Mucosa of descending colon (tissue), 3 donors: ENCODE results near the gene ARFRP1. TPM values are rescaled to one million over a fixed set of nuclear protein-coding genes. Genes with fewer than 3 reads are reported as not detected.

Experiments
- ATAC-seq: fragments of 200-7000 bp; cut with Tn5 transposase; one replicate; pipeline ENCODE4 v1.9.1; 2020; ENCODE audit warnings: mild to moderate bottlenecking, moderate library complexity
- DNase-seq, 3 donors: peaks; one replicate each; pipeline ENCODE4 v3.0.0-alpha.2; 2020
- H3K36me3 ChIP-seq: fragments of 200-600 bp; one replicate; pipeline ENCODE4 v1.8.0; 2021; ENCODE audit warnings: low read depth, mild to moderate bottlenecking
- H3K4me1 ChIP-seq: fragments of 200-600 bp; one replicate; pipeline ENCODE4 v1.8.0; 2021; ENCODE audit warnings: low read depth, mild to moderate bottlenecking
- H3K4me3 ChIP-seq: fragments of 200-600 bp; one replicate; pipeline ENCODE4 v1.8.0; 2021; ENCODE audit warnings: mild to moderate bottlenecking
- H3K9me3 ChIP-seq: fragments of 200-600 bp; one replicate; pipeline ENCODE4 v1.8.0; 2021; ENCODE audit warnings: mild to moderate bottlenecking
- CTCF ChIP-seq: fragments of 200-600 bp; IDR thresholded peaks from one replicate; pipeline ENCODE4 v1.8.0; 2022; ENCODE audit warnings: antibody characterized with exemption, mild to moderate bottlenecking
- intact Hi-C, 2 donors: fragments of 100-400 bp; cut with DNase I in 1 of 2; cut with micrococcal nuclease in 1 of 2; formaldehyde crosslinking; loops; one replicate each; pipeline versions ENCODE4 v1.11.0 to v1.11.1; 2022; cut with DNase I, micrococcal nuclease
- total RNA-seq, 3 donors: library from RNA; stranded (reverse); fragmentation: NEBNext Ultra II Directional in 2 of 3; extraction: Animal tissue kit (Norgen Biotek cat#: 25700) in 2 of 3; gene quantifications; one replicate each; pipeline versions ENCODE4 v1.2.1 to v1.2.4, GENCODE V29; 2021 to 2023
- donor health status: DM: no; HTN: no; CAD: no; lungs with moderate emphysema.
- donor health status: DM: no; HTN: no; CAD: no.
- donor health status: DM: no; HTN: yes; CAD: no.

Gene ARFRP1
- total RNA-seq, 3 donors from 2014 or later: 64.5 to 69.7 (median 68.6) TPM

- DNase-seq: peak in 2 of 3 donors; percentile 46 to 64
- peak; percentile 2 for ATAC-seq
- intact Hi-C loops: no loop called here
Observed at GRCh38 chr20:63708301-63709148, 749 bp upstream of the ARFRP1 start.

DNA sequence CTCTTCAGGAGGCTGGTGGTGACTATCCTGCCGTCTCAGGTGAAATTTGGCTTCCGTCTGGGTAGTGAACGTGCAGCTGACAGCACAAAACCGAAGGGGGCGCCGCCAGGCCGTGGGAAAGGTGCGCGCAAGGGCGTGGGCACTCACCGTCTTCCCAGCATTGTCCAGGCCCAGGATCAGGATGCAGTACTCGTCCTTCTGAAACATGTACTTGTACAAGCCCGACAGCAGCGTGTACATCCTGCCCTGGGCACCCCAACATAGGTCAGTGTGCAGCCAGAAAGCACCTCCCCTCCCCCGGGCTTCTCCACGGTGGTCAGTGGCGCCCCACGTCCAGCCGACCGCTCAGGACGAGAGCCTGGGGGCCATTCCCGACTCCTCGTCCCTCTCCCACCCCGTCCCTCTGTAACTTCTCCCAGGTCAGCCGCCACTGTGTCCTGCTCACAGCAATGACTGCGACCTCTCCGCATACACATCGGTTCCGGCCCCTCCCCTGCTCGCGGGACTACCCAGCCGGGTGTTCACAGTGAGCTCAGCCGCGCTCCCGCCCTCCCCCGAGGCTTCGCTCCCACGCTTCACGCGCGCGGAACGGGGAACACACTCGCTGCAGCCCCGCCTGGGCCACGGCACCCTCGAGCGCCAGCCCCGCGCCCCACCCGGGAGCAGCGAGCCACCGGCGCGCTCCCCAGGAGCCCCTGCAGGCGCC, 771 bp downstream of the ARFRP1 start:
- Histone ChIP-seq H3K4me1 (peaks cover 18% of the 10 kb centered on the region), H3K36me3 (no peaks in the 10 kb centered on the region), H3K4me3 (peak overlapping the region; percentile 87), H3K9me3 (no peaks in the 10 kb centered on the region)
- DNase-seq (peak; percentile 68 to 81 (median 77)), ATAC-seq (peak; percentile 63)
- intact Hi-C loops: no loop called here
- no peak for TF ChIP-seq CTCF

More at GRCh38 chr20:63708301-63709148, 749 bp upstream of the ARFRP1 start:
- TF ChIP-seq CTCF: no peak
- Histone ChIP-seq H3K36me3 (no peaks in the 10 kb centered on the region), H3K9me3 (no peaks in the 10 kb centered on the region), H3K4me1 (peaks cover 18% of the 10 kb centered on the region), H3K4me3 (peak overlapping the region; percentile 87)

DNA sequence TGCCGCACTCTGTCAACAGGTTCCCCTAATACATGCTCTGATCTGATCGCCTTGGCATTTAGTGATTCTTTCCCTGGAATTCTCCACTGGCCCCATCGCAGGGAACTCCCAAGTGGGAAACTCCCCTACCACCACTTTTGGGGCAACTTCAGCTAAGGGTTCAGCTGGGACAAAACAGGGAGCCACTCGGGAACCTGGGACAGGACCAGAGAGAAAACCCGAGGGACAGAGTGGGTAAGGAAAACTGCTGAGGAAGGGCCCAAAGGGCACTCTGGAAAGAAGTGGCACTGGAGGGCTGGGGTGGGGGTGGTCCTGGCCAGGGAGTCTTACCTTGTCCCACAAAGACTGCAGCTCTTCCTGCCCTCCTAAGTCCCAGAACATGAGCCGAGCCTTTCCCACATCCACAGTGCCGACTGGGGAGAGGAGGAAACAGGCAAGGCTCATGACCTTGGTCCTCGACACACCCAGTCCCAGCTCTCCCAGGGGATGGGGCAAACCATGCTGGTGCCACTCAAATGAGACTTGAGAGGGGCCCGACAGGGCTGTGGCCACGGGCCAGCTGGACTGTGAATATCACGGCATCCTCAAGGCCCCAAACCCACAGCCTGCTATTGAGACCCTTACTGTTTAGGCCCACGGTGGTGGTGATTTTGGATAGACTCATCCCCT, 1.6 kb downstream of the ARFRP1 start:
- ATAC-seq: peak; percentile 25
- DNase-seq: peak in 2 of 3 donors; percentile 54 to 62
- Histone ChIP-seq H3K4me3 (no peak overlapping the region), H3K9me3 (no peaks in the 10 kb centered on the region), H3K4me1 (peaks cover 18% of the 10 kb centered on the region), H3K36me3 (no peaks in the 10 kb centered on the region)
- intact Hi-C loops: no loop called here
- no peak for TF ChIP-seq CTCF

DNA sequence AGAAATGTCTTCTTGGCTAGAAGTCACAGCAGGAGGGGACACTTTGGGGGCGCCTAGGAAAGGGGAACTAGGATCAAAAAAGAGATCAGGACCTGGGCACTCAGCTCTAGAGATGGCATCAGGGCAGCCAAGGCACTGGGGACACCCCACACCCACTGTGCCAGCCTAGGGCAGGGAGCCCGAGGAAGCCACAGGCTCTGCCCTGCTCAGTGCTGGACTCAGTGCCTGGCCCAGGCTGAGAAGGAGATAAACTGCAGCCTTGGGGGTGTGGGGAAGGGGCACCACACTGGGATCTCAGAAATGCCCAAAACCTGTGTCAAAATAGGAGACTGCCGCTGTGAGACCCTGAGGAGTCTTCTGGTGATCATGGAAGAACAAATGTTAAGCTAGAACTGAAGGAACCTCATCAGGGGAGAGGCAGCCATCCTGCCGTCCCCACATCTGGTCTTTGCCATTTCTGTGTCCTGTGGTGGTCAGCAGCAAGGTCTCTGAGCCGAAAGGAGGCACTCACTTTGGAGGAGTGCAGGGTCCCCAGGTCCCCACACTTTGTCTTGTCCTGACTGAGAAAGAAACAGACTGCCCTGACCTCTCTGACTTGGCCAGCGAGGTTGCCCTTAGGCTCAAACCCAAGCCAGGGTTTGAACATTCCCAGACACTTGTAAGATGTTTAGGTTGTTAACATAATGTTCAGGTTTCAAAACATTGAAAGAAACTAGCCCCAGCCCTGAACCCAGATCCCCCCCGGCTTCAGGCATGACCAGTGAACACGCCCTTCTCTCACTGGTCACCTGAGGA, 2.3 kb downstream of the ARFRP1 start:
- TF ChIP-seq CTCF: no peak
- Histone ChIP-seq H3K4me1 (peaks cover 18% of the 10 kb centered on the region), H3K9me3 (no peaks in the 10 kb centered on the region), H3K4me3 (no peak overlapping the region), H3K36me3 (no peaks in the 10 kb centered on the region)
- DNase-seq: peak in 1 of 3 donors; percentile 13
- ATAC-seq: no peak
- intact Hi-C loops: no loop called here

DNA sequence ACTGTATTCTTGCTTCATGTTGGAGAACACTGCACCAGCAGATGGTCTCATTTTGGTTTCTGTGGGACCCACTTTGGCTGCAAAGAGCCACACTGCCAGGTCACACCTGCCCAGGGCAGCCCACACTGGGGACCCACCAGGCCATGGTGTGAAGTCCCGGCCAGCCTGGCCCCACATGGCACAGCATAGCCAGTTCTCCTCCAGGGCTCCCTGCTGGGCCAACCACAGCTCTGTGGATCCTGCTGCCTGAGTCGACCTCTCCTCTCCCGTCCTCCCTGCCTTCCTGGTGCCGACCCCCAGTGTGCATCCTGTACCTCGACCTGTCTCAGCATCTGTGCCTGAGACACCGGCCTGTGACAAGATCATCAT, 3.0 kb downstream of the ARFRP1 start:
- DNase-seq: peak in 1 of 3 donors; percentile 47
- Histone ChIP-seq H3K4me3 (no peak overlapping the region), H3K9me3 (no peaks in the 10 kb centered on the region), H3K36me3 (no peaks in the 10 kb centered on the region), H3K4me1 (peaks cover 18% of the 10 kb centered on the region)
- no peak for TF ChIP-seq CTCF
- intact Hi-C loops: no loop called here
- ATAC-seq: no peak
